MV-4-11 (cell line): ENCODE data around the gene DLX1.

Experiments used
- DNase-seq: peaks from one replicate; lab custom pipeline; 2025; lab: John Stamatoyannopoulos, UW

DLX1 gene

DNA sequence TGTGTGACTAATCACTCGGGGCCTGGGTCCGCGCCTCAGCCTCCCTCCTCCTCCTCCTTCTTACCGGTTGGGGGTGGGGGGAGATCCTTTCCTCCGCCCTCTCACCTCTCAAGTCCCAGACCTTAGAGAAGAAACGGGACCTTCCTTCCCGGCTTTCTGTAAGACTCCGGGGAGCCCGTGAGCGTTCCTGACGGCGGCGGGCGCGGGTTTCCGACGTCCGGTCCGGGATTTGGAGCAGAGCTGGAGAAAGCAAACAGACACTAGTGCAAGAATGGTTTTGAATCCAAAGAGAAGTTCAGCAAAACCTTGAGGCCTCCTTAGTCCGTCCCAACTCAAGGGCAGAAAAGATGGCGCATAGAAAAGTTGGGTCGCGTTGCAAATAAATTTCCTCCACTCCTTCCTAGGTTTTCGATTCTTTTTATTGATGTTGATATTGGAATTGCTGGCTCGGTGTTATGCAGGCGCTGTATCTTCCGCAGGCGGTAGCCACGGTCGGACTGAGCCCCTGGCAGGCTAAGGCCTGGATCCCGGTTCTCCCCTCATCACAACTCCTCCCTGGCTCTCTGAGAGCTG lies 2.0 kb downstream of the DLX1 start:
- DNase-seq = no peak

DNA sequence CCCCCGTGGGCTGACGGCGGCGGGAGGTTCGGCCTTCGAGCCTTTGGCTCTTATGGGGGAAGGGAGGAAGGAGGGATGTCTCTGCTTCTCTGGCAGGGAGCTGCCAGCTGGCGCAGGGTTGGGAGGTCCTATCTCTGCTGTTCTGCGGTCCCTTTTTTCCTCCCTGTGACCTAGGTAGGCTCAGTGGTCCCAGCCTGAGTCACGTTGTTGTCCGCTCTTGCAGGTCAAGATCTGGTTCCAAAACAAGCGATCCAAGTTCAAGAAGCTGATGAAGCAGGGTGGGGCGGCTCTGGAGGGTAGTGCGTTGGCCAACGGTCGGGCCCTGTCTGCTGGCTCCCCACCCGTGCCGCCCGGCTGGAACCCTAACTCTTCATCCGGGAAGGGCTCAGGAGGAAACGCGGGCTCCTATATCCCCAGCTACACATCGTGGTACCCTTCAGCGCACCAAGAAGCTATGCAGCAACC lies 2.5 kb downstream of the DLX1 start:
- no peak for DNase-seq

DNA sequence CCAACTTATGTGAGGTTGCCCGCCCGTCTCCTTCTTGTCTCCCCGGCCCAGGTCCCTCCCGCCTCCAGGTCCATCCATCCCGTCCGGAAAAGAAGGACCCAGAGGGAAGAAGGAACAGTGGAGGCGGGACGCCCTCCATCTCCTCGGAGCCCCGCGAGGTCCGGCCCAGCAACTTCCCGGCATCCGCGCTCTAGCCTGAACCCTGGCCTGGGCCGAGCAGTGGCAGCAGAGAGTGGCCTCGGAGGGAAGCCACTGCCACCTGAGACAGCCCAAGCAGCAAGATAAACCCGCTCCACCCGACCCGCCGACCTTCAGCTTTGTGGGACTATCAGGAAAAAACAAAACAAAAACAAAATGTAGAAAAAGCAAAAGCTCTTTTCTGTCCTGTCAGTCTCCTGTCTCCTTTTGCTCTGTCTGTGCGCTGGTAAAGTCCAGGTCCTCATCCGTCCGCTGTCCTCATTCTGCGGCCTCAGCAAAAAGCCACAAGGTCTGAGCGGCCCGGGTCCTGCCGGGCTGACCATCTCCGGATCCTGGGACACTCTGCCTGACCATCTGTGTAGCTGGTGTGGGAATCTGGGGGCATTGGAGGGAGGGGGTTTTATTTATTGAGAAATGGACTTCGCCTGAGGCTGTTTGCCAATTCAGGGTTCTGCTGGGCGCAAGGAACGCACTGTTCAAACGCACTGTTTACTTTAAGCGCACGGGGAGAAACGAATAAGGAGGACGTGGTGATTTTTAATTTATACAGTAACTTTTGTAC lies 3.1 kb downstream of the DLX1 start:
- no peak for DNase-seq

DNA sequence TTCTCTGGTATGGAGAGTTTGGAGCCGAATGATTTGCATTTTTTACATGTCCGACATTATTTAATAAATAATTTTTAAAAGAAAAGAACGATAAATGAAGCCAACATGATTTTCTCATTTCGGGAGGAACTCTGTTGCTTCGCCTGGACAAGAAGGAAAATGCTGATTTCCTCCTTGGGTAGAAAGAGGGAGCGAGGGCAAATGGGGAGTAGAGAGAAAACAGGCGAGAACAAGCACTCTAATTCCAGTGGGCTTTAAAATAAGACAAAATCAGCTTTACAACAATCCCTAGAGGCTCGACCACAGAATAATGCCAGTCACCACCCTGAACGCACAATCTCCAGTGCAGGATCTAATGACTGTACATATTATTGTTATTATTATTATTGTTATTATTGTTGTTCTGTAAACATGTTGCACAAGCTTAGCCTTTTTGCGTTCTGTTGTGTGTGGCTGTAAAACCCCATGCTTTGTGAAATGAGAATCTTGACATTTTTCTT lies 3.7 kb downstream of the DLX1 start:
- DNase-seq = no peak

DNA sequence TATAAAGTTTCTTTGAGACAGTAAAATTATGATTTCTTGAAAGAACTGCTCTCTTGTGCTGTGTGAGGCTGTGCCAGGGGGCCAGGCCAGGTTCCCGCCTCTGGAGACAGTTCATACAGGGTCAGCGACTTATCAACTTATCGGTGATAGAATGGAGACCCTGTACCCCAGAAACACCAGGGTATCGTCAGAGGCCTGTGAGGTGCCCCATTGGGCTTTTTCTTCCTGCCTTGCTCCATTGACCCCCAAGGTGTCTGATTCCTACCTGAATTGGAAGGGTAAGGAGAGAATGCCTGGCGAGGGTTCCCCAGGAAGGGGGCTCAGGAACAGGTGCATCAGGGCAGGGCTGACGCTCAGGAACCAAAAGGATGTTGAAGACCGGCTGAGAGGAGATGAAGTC lies 4.3 kb downstream of the DLX1 start:
- no peak for DNase-seq

DNA sequence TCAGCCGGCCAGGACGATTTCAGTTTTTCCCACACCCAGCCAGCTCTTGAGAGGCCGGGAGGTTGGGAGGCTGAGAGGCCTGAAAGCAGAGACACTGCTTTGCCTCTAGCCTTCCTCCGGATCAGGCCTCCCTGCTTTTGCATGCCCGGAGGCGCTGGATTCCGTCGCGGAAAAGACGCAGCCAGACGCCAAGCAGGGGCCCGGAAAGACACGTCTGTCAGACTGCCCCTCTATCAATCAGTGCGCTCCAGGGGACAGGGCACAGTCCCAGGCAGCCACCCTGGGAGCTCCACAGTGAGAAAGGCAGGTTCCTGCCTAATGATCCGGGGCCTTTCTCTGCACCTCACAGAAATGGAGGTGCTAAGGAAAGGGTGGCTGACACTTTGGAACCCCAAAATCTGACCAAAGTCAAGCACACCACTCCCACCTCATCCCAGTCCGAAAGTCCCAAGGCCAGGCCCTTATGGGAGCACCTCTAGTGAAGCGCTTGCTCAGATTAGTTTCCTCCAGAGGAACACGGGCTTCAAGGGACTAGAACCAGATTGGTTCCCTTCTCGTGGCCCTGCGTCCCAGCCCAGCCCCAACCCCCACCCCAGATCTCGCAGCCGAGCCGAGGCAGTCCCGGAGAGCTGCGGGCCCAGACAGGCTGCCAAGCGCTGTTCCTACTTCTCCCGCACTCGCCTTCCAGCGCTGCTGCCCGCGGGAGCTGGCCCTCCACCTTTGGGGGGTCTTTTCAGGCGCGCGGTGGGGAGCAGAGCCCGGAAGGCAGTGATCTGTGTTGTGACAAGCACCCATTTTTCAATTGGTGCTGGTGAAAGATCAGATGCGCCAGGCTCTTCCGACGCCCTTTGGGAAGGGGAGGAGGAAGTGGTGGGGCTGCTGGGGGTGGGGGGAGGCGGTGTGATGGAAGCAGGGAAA lies 5.0 kb downstream of the DLX1 start:
- no peak for DNase-seq

DNA sequence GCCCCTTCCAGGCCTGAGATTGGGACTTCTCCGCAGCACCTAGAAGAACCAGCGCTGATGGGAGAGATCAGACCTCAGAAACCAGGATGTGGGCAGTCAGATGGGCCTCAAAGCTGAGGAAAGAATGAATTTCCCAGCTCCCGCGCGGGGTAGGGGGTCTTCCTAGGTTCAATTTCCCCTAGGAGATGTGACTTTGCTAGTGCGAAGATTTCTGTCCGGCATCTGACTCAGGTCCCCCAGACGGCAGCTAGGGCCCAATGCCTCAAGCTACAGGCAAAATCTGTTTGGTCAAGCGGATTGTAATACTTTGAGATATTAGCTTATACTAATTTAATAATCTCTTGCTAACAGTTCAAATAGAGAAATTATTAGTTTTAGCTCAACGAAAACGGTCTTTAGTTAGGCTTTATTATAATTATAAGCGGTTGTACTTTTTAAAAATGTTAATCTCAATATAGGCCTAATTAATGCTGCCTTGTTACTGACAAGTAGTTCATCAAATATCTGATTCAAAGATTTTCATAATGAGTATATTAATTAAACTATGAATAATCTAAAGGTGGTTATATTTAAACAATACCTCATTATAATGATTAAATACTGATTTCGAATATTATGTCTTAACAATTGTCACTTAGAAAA lies 5.8 kb downstream of the DLX1 start:
- DNase-seq = no peak

DNA sequence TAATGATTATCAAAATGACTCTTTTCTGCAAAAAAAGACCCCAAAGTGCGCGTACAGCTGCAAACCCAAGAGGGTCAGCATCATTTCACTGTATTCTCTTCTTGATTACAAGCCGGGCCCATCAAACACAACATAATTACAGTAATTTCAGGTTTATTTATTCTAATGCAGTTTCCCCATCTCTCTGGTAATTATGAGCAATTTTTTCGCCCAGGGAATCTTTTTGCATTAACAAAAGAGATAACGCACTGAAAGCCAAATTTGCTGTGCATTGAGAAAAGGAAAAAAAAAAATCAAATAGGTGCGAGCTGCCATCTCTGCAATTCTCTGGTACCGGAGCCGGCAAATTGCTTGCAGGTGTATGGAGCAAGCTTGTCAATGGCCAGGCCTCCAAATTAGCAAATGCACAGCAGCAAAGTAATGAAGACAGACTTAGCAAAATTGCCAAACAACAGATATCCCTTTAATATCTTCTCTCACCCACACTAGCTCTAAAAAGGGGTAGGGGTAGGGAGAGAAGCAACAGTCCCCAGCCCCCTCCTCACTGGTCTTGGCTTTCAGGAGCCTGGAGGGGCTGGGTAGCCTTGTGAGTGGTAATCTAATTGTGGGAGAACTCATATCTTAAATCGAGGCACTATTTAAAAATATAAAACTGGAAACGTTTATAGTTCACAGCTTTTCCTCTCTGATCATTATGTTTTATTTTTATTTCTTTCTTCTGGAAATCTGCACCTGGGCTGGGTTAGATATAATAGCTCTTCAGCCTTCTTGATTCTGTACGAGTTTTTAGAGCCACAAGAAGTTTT lies 6.7 kb downstream of the DLX1 start:
- no peak for DNase-seq

DNA sequence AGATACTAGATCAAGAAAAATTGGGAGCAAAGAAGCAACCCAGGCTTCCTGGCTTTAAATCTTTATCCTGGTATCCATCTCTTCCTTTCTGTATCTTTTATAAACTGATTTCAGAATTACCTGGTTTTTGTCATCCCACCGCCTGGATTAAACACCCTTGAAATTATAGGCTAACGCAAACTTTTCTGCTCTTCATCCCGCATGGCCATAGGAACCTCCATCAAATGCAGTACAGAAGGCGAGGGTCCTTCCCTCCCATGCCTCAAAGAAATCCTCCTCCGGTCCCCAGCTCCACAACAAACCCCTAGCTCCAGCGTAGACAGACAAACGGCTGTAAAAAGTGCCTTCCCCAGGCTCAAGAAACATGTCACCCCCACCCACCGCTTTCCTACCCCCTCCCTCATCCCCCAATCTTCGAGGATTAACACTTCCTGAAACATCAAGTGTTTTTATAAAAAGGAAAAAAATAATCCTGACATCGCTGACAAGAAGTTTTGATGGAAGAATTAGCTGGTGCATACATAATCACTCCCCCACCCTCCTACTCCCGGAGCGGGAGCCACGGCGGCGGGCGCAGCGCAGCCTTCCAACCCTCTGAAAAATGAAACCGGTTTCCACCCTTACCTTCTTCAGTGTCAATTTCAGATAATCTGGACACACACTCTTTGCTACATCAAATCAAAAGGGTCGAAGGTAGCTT lies 7.6 kb downstream of the DLX1 start:
- DNase-seq = no peak

DNA sequence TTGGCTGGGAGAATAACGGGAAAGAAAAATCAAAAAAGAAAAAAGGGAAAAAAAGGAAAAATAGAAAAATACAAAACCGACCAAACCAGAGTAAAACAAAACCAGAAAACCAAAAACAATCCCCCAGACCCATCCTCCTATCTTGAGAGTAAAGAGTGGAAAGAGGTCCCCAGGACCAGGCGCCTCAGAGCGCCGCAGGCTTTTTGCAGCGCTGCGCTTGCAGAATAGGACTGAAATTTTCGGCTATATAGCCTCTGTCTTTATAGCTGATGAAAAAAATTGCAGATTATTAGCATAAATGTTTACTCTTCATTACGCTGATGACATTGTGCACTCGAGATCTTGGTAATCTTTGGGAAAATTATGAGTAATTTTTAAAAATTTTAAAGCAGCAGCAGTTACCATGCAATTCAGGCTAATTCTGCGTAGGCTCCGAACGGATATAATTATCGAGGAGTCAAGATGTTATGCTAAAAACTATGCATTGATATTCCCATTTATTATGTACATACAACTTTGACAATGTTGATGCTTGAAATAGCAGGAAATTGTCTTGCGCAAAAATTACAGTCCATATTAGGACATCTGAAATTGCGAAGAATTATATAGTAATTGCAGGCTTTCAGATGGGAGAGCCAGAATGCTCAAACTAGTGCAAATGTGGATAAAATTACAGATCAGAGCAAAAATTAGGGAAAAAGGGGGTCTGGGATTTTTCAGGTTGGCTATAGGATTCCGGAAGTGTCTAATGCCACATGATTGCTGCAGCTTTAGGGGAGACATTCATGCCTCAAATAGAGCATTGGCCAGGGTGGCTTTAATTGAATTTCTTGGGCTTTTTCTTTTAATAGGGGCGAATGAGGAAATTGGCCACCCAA lies 8.3 kb downstream of the DLX1 start:
- DNase-seq = no peak

DNA sequence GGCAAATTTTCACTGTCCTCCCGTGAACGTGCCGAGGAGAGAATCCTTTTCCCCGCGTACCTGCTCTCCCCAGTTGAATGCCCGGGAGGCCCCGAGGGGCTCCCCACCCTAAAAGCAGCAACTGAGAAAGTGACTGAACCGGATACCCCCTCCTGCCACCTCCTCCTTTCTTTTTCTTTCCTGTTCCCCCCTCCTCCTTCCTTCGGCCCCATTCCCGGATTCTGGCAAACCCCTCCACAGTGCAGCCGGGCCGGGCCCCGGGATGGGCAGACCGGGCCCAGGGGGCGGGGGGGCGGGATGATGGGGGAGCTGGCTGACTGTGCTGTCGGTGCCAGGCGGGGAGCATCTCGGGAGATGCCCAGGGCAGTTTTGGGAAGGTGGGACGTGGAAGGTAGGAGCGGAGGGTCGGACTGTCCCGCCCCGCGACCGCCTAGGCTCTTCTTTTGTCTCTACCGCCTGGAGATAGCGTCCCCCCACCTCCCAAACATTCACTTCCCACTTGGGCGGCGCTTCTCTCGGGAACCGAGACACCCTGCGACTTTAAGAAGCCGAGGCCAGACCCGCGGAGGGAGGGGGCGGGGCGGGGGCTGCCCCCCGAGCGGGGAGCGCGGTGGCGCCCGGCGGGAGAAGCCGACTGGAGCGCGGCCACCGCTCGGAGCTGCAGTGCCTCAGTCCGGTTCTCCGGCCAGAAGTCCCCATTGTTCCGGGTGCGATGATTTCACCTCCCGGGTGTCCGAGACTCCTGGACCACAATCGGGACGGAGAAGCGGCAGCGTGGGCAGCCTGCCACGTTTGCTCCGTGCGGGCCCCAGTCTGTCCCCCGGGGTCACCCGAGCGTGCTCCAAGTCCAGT lies 9.2 kb downstream of the DLX1 start:
- no peak for DNase-seq

DNA sequence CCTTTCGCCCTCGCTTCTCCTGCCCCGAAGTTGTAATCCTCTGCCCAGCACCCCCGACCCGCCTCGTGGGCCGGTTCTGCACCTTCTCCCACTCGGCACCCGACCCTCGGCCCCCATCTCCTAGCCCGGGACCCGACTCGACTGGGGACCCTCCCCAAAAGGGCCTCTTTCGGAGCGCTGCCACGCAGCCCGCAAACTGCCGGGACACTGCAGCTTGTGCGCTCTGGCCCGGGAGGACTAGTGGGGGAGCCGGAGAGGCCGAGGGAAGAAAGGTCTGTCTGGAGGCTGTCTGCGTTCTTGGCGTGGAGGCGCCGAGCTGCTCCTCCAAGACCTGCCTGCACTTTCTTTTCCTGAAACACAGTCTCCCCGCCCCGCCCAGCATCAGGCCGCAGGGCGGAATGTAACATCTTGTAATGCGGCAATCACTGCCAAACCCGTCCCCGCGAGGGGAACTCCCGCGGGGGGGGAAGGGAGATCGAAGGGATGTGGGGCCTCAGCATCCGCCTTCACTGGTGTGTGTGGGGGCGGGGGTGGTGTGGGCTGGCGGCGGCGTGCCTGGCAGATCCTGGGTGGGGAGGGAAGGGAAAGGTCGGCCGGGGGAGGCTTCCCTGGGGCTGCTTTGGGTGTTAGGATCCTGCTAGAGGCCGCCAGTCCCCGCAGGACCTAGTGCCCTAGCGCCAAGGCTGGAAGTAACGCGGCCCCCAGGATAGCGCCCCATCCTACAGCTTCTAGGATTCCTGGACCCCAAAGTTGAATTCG lies 10.0 kb downstream of the DLX1 start:
- peak; percentile 54 for DNase-seq

DNA sequence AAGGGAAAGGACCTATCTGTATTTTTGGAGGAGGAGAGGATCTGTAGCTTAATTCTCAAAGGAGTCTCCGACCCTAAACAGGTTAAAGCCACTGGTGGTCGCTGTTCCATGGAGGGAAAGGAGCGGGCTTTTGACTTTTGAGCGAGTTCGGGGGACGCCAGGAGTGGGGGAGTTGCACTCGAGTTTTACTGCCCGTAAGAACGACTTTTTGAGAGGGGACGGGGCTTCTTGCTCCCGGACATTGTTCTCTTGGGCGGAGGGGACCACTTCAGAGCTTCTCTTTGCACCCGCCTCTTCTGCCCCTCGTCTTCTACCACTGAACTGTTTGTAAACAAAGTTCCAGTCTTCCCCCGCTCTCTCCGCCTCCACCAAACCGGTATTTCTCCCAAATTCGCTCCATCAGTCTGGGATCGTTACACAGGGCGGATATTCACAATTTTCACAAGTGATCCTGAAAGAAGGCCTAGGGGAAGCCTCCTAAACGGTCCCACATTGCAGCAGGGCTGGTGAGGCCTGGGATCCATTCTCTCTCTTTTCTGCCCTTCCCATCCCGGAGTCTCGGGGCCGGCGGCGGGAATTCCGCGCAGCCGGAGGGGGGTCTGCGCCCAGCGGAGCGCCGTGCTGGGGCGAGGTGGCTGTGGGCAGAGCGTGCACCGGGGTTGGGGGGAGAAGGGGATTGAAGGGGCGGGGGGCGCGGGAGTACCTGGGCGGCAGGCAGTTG lies 10.8 kb downstream of the DLX1 start:
- no peak for DNase-seq

DNA sequence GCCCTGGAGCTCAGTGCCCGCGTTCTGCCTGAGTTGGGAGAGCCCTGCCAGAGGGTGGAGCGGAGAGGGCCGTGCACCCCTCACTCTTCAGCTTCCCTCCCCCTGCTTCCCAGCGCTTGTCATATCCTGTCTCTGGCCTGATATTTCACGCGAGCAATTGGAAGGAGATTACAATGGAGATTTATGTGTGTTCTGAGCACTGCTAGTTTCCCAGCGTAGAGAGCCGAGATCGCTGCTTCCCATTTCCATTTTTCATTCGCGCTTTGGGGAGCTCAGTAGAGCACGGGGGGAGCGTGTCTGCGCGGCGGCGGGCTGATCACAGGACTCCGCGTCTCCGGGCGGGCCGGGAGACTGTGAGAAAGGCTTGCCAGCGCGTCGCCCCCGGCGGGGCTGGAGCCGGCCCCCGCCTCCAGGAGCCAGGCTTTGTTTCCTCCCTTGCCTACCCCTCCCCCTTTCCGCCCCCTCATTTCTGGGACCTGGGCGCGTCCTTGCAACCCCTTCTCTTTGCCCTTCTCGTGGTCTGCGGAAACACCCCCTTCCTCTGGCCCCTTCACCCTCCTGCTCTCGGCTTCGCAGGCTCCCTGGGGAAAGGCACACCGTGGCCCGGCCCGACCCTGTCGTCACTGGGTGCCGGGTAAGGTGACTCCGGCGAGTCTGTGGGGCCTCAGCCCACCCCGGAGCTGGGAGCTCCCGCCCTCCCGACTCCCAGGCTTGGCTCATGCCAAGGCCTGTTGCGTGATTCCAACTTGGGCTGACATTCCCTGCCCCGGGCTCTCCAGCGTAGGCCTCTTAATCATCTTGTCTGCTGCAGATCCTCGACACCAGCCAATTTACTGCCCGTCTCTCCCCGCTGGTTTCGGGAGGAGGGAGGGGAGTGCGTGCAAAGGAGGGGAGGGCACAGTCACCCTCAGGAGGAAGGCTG lies 11.6 kb downstream of the DLX1 start:
- peak; percentile 15 for DNase-seq

DNA sequence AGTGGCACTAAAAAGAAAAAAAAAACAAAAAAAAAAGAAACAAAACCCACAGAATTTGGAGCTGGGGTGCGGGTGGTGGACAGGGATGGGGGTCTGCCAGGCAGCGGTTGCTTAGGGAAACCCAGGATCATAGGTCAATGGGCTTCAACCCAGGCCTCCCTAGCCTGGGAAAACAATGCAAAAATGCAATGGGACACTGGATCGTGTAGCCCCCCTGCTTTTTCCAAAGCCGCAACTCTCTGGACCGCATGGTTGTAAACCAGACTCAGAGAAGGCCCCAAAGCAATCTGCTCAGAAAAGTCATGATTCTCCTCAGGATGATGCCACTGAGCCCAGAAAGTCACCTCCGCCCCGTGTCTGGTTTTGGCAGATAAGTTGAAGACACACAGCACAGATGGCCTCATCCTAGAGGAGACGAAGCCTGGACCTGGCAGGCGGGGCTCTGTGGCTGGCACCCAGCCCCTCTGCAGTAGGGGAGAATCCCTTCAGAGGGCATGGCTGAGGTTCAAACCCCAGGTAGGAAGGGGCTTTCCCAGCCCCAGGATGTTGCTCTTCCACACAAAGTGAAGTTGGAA lies 12.3 kb downstream of the DLX1 start:
- no peak for DNase-seq

DNA sequence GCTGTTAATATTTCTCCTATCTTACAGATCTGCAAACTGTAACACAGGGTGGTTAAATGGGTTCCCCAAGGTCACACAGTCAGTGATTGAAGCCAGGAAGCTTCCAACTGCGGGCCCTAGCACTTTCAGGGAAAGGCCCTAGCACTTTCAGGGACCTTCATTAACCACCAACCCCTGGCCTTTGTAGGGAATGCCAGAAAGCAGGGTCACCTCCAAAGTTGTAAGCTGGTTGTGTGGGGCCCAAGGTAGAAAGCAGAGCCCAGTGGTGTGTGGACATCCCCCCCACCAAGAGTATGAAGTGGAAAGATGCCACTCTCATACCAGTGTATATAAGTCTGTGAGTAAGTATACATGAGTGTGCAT lies 13.0 kb downstream of the DLX1 start:
- DNase-seq = no peak
